IMR-90 (cell line): ENCODE results near the gene STX16. TPM values are rescaled to one million over a fixed set of nuclear protein-coding genes. Genes with fewer than 3 reads are reported as not detected.

Source experiments
- ATAC-seq: fragments of 200-7000 bp; cut with Tn5 transposase; 2 replicates; pipeline ENCODE4 v1.9.1; 2020; ENCODE audit warnings: low read depth, mild to moderate bottlenecking, moderate library complexity
- BruUV-seq: library from RNA; stranded (reverse); fragments of 400-500 nt; replicated peaks from 2 replicates; lab custom pipeline; 2021; lab: Mats Ljungman, UMichigan
- CTCF ChIA-PET: fragments of 300-600 bp; formaldehyde crosslinking; extraction: SDS; loops from one replicate; lab custom pipeline; 2021; ENCODE audit warnings: antibody characterized with exemption; lab: Yijun Ruan, JAX
- POLR2A ChIA-PET: fragments of 300-600 bp; sonication (Branson Sonifier 250); formaldehyde crosslinking; loops from one replicate; lab custom pipeline; 2022; ENCODE audit warnings: antibody characterized with exemption; ENCODE audit not compliant: unreplicated experiment; lab: Charles Lee
- DNase-seq: peaks from one replicate; pipeline ENCODE4 v3.0.0; 2013
- H2AFZ ChIP-seq: replicated peaks from 2 replicates; pipeline ENCODE3; 2013; ENCODE audit warnings: low read length, mild to moderate bottlenecking; ENCODE audit not compliant: poor library complexity
- H2AK5ac ChIP-seq: 2 replicates; pipeline ENCODE4 v1.6.1; 2013; ENCODE audit warnings: low read depth, low read length, inconsistent platforms
- H2AK9ac ChIP-seq: replicated peaks from 2 replicates; pipeline ENCODE3; 2013; ENCODE audit warnings: mild to moderate bottlenecking, low read depth, low read length, moderate library complexity; ENCODE audit not compliant: poor library complexity
- H2BK120ac ChIP-seq: 2 replicates; pipeline ENCODE4 v1.6.1; 2013; ENCODE audit warnings: low read depth, low read length, inconsistent platforms
- H2BK15ac ChIP-seq: 3 replicates; pipeline ENCODE4 v1.6.1; 2013; ENCODE audit warnings: low read depth, low read length, inconsistent platforms
- H2BK20ac ChIP-seq: 2 replicates; pipeline ENCODE4 v1.6.1; 2013; ENCODE audit warnings: low read depth, mild to moderate bottlenecking, inconsistent platforms, low read length, moderate library complexity
- H2BK5ac ChIP-seq: 2 replicates; pipeline ENCODE4 v1.6.1; 2013; ENCODE audit warnings: mild to moderate bottlenecking, low read depth, low read length, inconsistent platforms; ENCODE audit not compliant: poor library complexity, severe bottlenecking
- H3K14ac ChIP-seq: replicated peaks from 2 replicates; pipeline ENCODE4 v1.6.1; 2013; ENCODE audit warnings: low read depth, low read length, inconsistent platforms
- H3K18ac ChIP-seq: 2 replicates; pipeline ENCODE4 v1.6.1; 2013; ENCODE audit warnings: low read depth, low read length, control low read depth
- H3K23ac ChIP-seq: 2 replicates; pipeline ENCODE4 v1.6.1; 2013; ENCODE audit warnings: low read depth, low read length, inconsistent platforms
- H3K27ac ChIP-seq: 2 replicates; pipeline ENCODE4 v1.5.1; 2013; ENCODE audit warnings: mild to moderate bottlenecking, control low read depth, low read length; ENCODE audit not compliant: insufficient read depth
- H3K27me3 ChIP-seq: 2 replicates; pipeline ENCODE4 v1.6.1; 2013; ENCODE audit warnings: low read length; ENCODE audit not compliant: control insufficient read depth, insufficient read depth
- H3K36me3 ChIP-seq: 2 replicates; pipeline ENCODE4 v1.6.1; 2013; ENCODE audit warnings: low read length, mixed read lengths; ENCODE audit not compliant: control insufficient read depth, insufficient read depth
- H3K4ac ChIP-seq: 2 replicates; pipeline ENCODE4 v1.6.1; 2013; ENCODE audit warnings: low read depth, low read length, inconsistent platforms
- H3K4me1 ChIP-seq: 2 replicates; pipeline ENCODE4 v1.6.1; 2013; ENCODE audit warnings: low read length, mixed read lengths; ENCODE audit not compliant: control insufficient read depth, insufficient read depth
- H3K4me2 ChIP-seq: 2 replicates; pipeline ENCODE4 v1.6.1; 2013; ENCODE audit warnings: low read depth, mild to moderate bottlenecking, control low read depth, low read length, moderate library complexity
- H3K4me3 ChIP-seq: 2 replicates; pipeline ENCODE4 v1.5.1; 2013; ENCODE audit warnings: low read depth, mild to moderate bottlenecking, control low read depth, low read length, moderate library complexity; ENCODE audit not compliant: insufficient read depth
- H3K56ac ChIP-seq: 2 replicates; pipeline ENCODE4 v1.6.1; 2013; ENCODE audit warnings: low read length, inconsistent platforms; ENCODE audit not compliant: insufficient read depth; ENCODE audit errors: extremely low read depth
- H3K79me1 ChIP-seq, 2 experiments: 2 replicates each; pipeline ENCODE4 v1.6.1; 2013; ENCODE audit warnings: low read length in 2 of 2, inconsistent platforms in 1 of 2, low read depth in 1 of 2
- H3K9ac ChIP-seq: 2 replicates; pipeline ENCODE4 v1.6.1; 2013; ENCODE audit warnings: low read depth, low read length, control low read depth
- H3K9me1 ChIP-seq: 2 replicates; pipeline ENCODE4 v1.6.1; 2013; ENCODE audit warnings: low read length, inconsistent platforms; ENCODE audit not compliant: insufficient read depth
- H3K9me3 ChIP-seq: 2 replicates; pipeline ENCODE4 v1.6.1; 2013; ENCODE audit warnings: low read length; ENCODE audit not compliant: control insufficient read depth, insufficient read depth
- H4K20me1 ChIP-seq: 2 replicates; pipeline ENCODE4 v1.6.1; 2013; ENCODE audit warnings: low read length, inconsistent platforms; ENCODE audit not compliant: insufficient read depth
- H4K5ac ChIP-seq: 2 replicates; pipeline ENCODE4 v1.6.1; 2013; ENCODE audit warnings: mild to moderate bottlenecking, low read depth, low read length, control low read depth
- H4K8ac ChIP-seq, 2 experiments: 2 replicates each; pipeline ENCODE4 v1.6.1; 2013; ENCODE audit warnings: low read depth in 2 of 2, low read length in 2 of 2, control low read depth in 1 of 2, inconsistent platforms in 1 of 2
- H4K91ac ChIP-seq: 2 replicates; pipeline ENCODE4 v1.6.1; 2013; ENCODE audit warnings: low read depth, low read length, inconsistent platforms; ENCODE audit not compliant: insufficient read depth
- BHLHE40 ChIP-seq: fragments of 150-350 bp; IDR thresholded peaks from 2 replicates; pipeline ENCODE4 v1.6.1; 2016; ENCODE audit warnings: mild to moderate bottlenecking, low read depth, low read length
- CEBPB ChIP-seq: IDR thresholded peaks from 2 replicates; pipeline ENCODE4 v1.6.1; 2012; ENCODE audit warnings: low read depth, low read length, improper control_type of control experiment
- CHD1 ChIP-seq: IDR thresholded peaks from 2 replicates; pipeline ENCODE4 v1.6.1; 2012; ENCODE audit warnings: low read depth, low read length, improper control_type of control experiment
- FOS ChIP-seq: fragments of 150-350 bp; IDR thresholded peaks from 2 replicates; pipeline ENCODE4 v1.6.1; 2016; ENCODE audit warnings: low read depth, low read length
- MAFK ChIP-seq: IDR thresholded peaks from 2 replicates; pipeline ENCODE4 v1.6.1; 2012; ENCODE audit warnings: low read depth, low read length, improper control_type of control experiment
- MAZ ChIP-seq: IDR thresholded peaks from 2 replicates; pipeline ENCODE4 v1.6.1; 2012; ENCODE audit warnings: low read depth, mild to moderate bottlenecking, low read length, improper control_type of control experiment, moderate library complexity, borderline replicate concordance
- MXI1 ChIP-seq: IDR thresholded peaks from 2 replicates; pipeline ENCODE4 v1.6.1; 2012; ENCODE audit warnings: low read depth, mild to moderate bottlenecking, low read length, moderate library complexity, borderline replicate concordance
- NFE2L2 ChIP-seq: fragments of 150-350 bp; IDR thresholded peaks from 2 replicates; pipeline ENCODE4 v1.6.1; 2016; ENCODE audit warnings: low read depth, mild to moderate bottlenecking, low read length
- POLR2A ChIP-seq: IDR thresholded peaks from 2 replicates; pipeline ENCODE4 v1.6.1; 2012; ENCODE audit warnings: mild to moderate bottlenecking, low read depth, low read length
- RAD21 ChIP-seq: IDR thresholded peaks from 2 replicates; pipeline ENCODE4 v1.6.1; 2012; ENCODE audit warnings: low read length, improper control_type of control experiment
- RCOR1 ChIP-seq: IDR thresholded peaks from 2 replicates; pipeline ENCODE4 v1.6.1; 2012; ENCODE audit warnings: mild to moderate bottlenecking, low read length, improper control_type of control experiment; ENCODE audit not compliant: insufficient replicate concordance
- RFX5 ChIP-seq: IDR thresholded peaks from 2 replicates; pipeline ENCODE4 v1.8.0; 2012; ENCODE audit warnings: low read depth, mild to moderate bottlenecking, low read length, moderate library complexity
- SMC3 ChIP-seq: fragments of 150-350 bp; IDR thresholded peaks from 2 replicates; pipeline ENCODE4 v1.6.1; 2016; ENCODE audit warnings: low read depth, mild to moderate bottlenecking, antibody characterized with exemption, low read length, moderate library complexity
- WGBS, 2 experiments: methylation state at CpG; one replicate each; pipeline versions ENCODE4 v1.1.5 to v1.1.7; 2013; ENCODE audit warnings: missing lambda C conversion rate in 2 of 2; ENCODE audit not compliant: insufficient read length in 1 of 2; ENCODE audit errors: extremely low coverage in 2 of 2; 5-methylcytosine and 5-hydroxymethylcytosine counted together
- dilution Hi-C: fragments of 300-500 bp; cut with HindIII; formaldehyde crosslinking; loops from one replicate; pipeline ENCODE4 v1.14.3; 2018; ENCODE audit warnings: low sequenced_read_pairs; ENCODE audit not compliant: unreplicated experiment
- in situ Hi-C: fragments of 300-500 bp; cut with MboI; formaldehyde crosslinking; loops from 3 replicates; pipeline ENCODE4 v1.14.3; 2019; ENCODE audit warnings: low sequenced_read_pairs, inconsistent platforms, mixed read lengths
- intact Hi-C: fragments of 100-400 bp; cut with micrococcal nuclease; formaldehyde crosslinking; loops from 2 replicates; pipeline ENCODE4 v1.10.0; 2022
- polyA plus RNA-seq, 3 experiments: library from polyadenylated mRNA; depleted of rRNA; stranded (reverse); fragments of >200 nt; gene quantifications; 2 replicates each; pipeline ENCODE4 v1.2.3, GENCODE V29; 2012; ENCODE audit warnings: low replicate concordance in 1 of 3
- total RNA-seq: library from RNA; depleted of rRNA; stranded (reverse); fragments of >200 nt; gene quantifications from 2 replicates; pipeline ENCODE4 v1.2.3, GENCODE V29; 2012
- TF ChIP-seq, protein P1 (sequence below): conservative IDR thresholded peaks from 2 replicates; pipeline ENCODE4 v1.5.1; 2012; ENCODE audit warnings: mild to moderate bottlenecking, low read depth, low read length, improper control_type of control experiment
- TF ChIP-seq, protein P2 (sequence below): fragments of 150-350 bp; IDR thresholded peaks from 2 replicates; pipeline ENCODE4 v1.6.1; 2017; ENCODE audit warnings: mild to moderate bottlenecking, antibody characterized with exemption, low read length, low read depth
- TF ChIP-seq, protein P3 (sequence below): fragments of 150-350 bp; IDR thresholded peaks from 2 replicates; pipeline ENCODE4 v1.6.1; 2016; ENCODE audit warnings: low read depth, mild to moderate bottlenecking, low read length, moderate library complexity, borderline replicate concordance

The STX16 gene
- total and polyA plus RNA-seq, 2 of the 4 experiments (the other 2 are of a cell fraction) = 26.9 to 58.2 TPM

DNA sequence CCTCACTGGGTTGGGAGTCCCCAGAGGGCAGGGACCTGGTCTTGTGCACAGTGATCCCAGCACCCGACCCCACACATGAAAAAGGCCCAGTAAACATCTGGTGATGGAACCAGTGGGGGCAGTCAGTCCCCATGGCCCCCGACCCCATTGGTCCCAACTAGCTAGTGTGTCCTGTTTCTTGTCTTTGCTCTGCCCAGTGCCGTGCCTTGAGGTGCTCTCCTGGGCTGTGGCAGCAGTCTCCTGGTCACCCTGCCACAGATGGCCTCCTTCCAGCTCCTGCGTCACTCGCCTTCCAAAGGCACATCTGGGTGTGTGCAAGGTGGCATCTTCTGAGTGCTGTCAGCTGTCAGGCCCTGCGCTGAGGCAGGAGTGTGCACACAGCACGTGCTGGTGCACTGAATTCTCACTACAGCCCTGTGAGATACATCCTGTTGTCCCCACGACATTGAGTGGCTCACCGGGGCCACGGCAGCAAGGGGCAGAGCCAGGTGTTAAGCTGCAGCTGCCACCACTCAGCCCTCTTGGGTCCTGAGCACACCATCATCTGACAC, 45.4 kb downstream of the STX16 start:
- CTCF ChIA-PET = no interaction called here

More for the DNA sequence above, 45.4 kb downstream of the STX16 start:
- no peak for TF ChIP-seq BHLHE40
- no peak for TF ChIP-seq CHD1
- TF ChIP-seq, protein P1, sequence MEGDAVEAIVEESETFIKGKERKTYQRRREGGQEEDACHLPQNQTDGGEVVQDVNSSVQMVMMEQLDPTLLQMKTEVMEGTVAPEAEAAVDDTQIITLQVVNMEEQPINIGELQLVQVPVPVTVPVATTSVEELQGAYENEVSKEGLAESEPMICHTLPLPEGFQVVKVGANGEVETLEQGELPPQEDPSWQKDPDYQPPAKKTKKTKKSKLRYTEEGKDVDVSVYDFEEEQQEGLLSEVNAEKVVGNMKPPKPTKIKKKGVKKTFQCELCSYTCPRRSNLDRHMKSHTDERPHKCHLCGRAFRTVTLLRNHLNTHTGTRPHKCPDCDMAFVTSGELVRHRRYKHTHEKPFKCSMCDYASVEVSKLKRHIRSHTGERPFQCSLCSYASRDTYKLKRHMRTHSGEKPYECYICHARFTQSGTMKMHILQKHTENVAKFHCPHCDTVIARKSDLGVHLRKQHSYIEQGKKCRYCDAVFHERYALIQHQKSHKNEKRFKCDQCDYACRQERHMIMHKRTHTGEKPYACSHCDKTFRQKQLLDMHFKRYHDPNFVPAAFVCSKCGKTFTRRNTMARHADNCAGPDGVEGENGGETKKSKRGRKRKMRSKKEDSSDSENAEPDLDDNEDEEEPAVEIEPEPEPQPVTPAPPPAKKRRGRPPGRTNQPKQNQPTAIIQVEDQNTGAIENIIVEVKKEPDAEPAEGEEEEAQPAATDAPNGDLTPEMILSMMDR = no peak
- no peak for TF ChIP-seq FOS
- no peak for TF ChIP-seq RCOR1
- TF ChIP-seq MAFK = no peak
- TF ChIP-seq, protein P2, sequence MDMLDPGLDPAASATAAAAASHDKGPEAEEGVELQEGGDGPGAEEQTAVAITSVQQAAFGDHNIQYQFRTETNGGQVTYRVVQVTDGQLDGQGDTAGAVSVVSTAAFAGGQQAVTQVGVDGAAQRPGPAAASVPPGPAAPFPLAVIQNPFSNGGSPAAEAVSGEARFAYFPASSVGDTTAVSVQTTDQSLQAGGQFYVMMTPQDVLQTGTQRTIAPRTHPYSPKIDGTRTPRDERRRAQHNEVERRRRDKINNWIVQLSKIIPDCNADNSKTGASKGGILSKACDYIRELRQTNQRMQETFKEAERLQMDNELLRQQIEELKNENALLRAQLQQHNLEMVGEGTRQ = no peak
- no peak for TF ChIP-seq MXI1
- TF ChIP-seq RFX5 = no peak
- TF ChIP-seq CEBPB = no peak
- TF ChIP-seq SMC3 = no peak
- no peak for TF ChIP-seq RAD21
- no peak for TF ChIP-seq POLR2A
- no peak for TF ChIP-seq MAZ
- TF ChIP-seq NFE2L2 = no peak
- TF ChIP-seq, protein P3, sequence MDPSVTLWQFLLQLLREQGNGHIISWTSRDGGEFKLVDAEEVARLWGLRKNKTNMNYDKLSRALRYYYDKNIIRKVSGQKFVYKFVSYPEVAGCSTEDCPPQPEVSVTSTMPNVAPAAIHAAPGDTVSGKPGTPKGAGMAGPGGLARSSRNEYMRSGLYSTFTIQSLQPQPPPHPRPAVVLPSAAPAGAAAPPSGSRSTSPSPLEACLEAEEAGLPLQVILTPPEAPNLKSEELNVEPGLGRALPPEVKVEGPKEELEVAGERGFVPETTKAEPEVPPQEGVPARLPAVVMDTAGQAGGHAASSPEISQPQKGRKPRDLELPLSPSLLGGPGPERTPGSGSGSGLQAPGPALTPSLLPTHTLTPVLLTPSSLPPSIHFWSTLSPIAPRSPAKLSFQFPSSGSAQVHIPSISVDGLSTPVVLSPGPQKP = no peak
- H4K8ac ChIP-seq = no peak overlapping the region
- H3K27ac ChIP-seq = no peak overlapping the region
- H2BK5ac ChIP-seq = no peak overlapping the region
- no peak overlapping the region for H3K23ac ChIP-seq
- H2BK20ac ChIP-seq = no peak overlapping the region
- no peak overlapping the region for H4K5ac ChIP-seq
- no peak overlapping the region for H3K4ac ChIP-seq
- H2BK120ac ChIP-seq = no peak overlapping the region
- no peak overlapping the region for H3K4me3 ChIP-seq
- no peaks in the 10 kb centered on the region for H3K27me3 ChIP-seq
- peaks cover 6 to 21% of the 10 kb centered on the region in 2 experiments; a peak in 2 of 4 replicates for H3K79me1 ChIP-seq
- H3K4me2 ChIP-seq = no peak overlapping the region
- H4K20me1 ChIP-seq = no peaks in the 10 kb centered on the region
- H3K9ac ChIP-seq = no peak overlapping the region
- in situ Hi-C loops (no loop called here), intact Hi-C loops (no loop called here), dilution Hi-C loops (no loop called here)
- H2AK9ac ChIP-seq = no peak overlapping the region
- no TSS peak for BruUV-seq
- H3K9me1 ChIP-seq = peaks cover 16% of the 10 kb centered on the region
- H4K91ac ChIP-seq = no peak overlapping the region
- no peak for ATAC-seq
- no peaks in the 10 kb centered on the region for H3K9me3 ChIP-seq
- peaks cover 17% of the 10 kb centered on the region for H3K4me1 ChIP-seq
- no peak for DNase-seq
- peak overlapping the region; percentile 32 for H2AFZ ChIP-seq
- H2BK15ac ChIP-seq = no peak overlapping the region
- 96% methylated on average over 8 of the region's 10 CpGs; no CpG with 5 or more reads in 1 of the 2 experiments for WGBS, 2 experiments
- no peak overlapping the region for H3K56ac ChIP-seq
- H2AK5ac ChIP-seq = no peak overlapping the region
- H3K36me3 ChIP-seq = peaks cover 26% of the 10 kb centered on the region
- H3K14ac ChIP-seq = no peak overlapping the region
- no peak overlapping the region for H3K18ac ChIP-seq
- POLR2A ChIA-PET = no interaction called here
